ENCODE results near the gene SENP5. TPM values are rescaled to one million over a fixed set of nuclear protein-coding genes. Genes with fewer than 3 reads are reported as not detected.
"Not testable (repeated sequence)": the region's sequence is repeated elsewhere in the genome, so short reads cannot be mapped to it uniquely, and the experiment has no call there.

SENP5 gene
- total RNA-seq, 4 donors from 2014 or later = 41.1 to 60.6 (median 44.1) TPM

DNA sequence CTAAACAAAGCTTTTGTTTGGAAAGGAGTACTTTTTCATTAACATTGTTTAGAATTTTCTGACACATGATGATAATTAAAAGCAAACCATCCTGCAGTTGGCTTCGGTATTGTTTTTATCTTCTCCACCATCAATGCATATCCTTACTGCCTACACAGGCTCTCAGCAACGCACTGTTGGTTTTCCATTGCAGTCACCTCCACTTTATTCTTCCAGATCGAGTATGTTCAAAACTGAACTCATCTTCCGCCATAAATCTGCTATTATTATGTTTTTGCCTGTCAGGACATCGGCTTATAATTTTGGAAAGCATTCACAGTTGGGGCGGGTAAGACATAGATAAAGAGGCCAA is 589 bp upstream of the SENP5 start:
- WGBS, 2 donors = 36 to 48% methylated on average over 6 of the region's 6 CpGs
- TF ChIP-seq, protein P1, sequence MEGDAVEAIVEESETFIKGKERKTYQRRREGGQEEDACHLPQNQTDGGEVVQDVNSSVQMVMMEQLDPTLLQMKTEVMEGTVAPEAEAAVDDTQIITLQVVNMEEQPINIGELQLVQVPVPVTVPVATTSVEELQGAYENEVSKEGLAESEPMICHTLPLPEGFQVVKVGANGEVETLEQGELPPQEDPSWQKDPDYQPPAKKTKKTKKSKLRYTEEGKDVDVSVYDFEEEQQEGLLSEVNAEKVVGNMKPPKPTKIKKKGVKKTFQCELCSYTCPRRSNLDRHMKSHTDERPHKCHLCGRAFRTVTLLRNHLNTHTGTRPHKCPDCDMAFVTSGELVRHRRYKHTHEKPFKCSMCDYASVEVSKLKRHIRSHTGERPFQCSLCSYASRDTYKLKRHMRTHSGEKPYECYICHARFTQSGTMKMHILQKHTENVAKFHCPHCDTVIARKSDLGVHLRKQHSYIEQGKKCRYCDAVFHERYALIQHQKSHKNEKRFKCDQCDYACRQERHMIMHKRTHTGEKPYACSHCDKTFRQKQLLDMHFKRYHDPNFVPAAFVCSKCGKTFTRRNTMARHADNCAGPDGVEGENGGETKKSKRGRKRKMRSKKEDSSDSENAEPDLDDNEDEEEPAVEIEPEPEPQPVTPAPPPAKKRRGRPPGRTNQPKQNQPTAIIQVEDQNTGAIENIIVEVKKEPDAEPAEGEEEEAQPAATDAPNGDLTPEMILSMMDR (IDR thresholded peaks at IDR 0.05) = no peak
- TF ChIP-seq EP300 (IDR thresholded peaks at IDR 0.05) (no peak), POLR2A (IDR thresholded peaks at IDR 0.05) (no peak)
- no peaks in the 10 kb centered on the region for H3K27me3 ChIP-seq
- peaks cover 0 to 2% (median 0%) of the 10 kb centered on the region in 4 donors for H3K9me3 ChIP-seq
- H3K36me3 ChIP-seq = no peaks in the 10 kb centered on the region
- peak overlapping the region; percentile 67 to 97 (median 92) for H3K27ac ChIP-seq
- H3K4me1 ChIP-seq = peaks cover 0 to 38% (median 15%) of the 10 kb centered on the region in 4 donors
- H3K4me3 ChIP-seq = peak overlapping the region; percentile 48 to 100 (median 92)
- DNase-seq (ENCODE audit: low spot score in 2 of 2) = no peak

DNA sequence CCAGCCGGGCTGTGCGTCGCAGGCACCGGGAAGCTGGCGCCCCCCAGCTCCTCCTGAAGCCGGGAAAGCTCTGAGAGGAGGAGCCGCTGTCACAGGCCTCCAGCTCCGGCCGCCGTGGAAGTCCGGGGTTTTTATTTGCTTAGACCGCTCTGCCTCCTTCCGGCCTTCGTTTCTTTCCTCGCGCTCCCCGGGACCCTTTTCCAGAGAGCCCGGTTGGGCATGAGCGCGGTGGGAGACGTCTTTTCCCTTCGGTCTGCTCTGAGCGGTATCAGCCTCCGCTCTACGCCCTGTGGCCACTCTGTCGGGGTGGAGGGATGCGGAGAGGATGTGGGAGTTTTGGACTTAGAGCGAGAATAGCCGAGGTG is 559 bp downstream of the SENP5 start:
- H3K27me3 ChIP-seq = no peaks in the 10 kb centered on the region
- H3K9me3 ChIP-seq = no peaks in the 10 kb centered on the region
- peak overlapping the region; percentile 67 to 97 (median 92) for H3K27ac ChIP-seq
- 0 to 1% methylated on average over 18 to 25 of the region's 29 CpGs for whole genome bisulfite sequencing, 2 donors
- peaks cover 0 to 45% (median 15%) of the 10 kb centered on the region in 4 donors for H3K4me1 ChIP-seq
- H3K36me3 ChIP-seq = no peaks in the 10 kb centered on the region
- TF ChIP-seq, protein P1 (IDR thresholded peaks at IDR 0.05) = no peak
- no peak for TF ChIP-seq EP300 (IDR thresholded peaks at IDR 0.05)
- TF ChIP-seq POLR2A (IDR thresholded peaks at IDR 0.05) = no peak
- peak overlapping the region; percentile 89 to 100 (median 96) for H3K4me3 ChIP-seq
- DNase-seq (ENCODE audit: low spot score in 2 of 2) = no peak

DNA sequence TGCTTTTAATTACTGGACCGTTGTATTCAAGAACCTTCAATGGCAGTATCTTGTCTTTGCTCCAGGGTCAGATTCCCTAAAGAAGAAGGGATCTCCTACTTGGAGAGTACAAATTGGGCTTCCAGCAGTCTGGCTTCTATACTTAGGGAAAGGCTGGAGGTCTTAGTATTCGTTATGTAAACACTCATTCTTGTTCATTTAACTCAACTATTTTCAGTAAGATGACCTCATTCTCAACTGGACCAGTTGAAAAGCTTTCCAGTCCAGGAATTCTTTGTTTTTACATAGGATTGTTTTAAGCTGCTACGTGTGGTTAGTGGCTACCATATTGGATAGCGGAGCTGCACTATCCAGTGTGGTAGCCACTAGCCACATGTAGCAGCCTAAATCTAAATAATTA is 4.6 kb downstream of the SENP5 start:
- Histone ChIP-seq H3K27ac (no peak overlapping the region), H3K27me3 (no peaks in the 10 kb centered on the region), H3K36me3 (no peaks in the 10 kb centered on the region), H3K4me1 (peaks cover 0 to 43% (median 12%) of the 10 kb centered on the region in 4 donors), H3K9me3 (no peaks in the 10 kb centered on the region), H3K4me3 (no peak overlapping the region)
- no peak for TF ChIP-seq EP300 (IDR thresholded peaks at IDR 0.05)
- TF ChIP-seq POLR2A (IDR thresholded peaks at IDR 0.05) = no peak
- TF ChIP-seq, protein P1 (IDR thresholded peaks at IDR 0.05) = no peak
- no peak for DNase-seq (ENCODE audit: low spot score in 2 of 2)
- 73 to 80% methylated on average over 4 of the region's 4 CpGs for WGBS, 2 donors

DNA sequence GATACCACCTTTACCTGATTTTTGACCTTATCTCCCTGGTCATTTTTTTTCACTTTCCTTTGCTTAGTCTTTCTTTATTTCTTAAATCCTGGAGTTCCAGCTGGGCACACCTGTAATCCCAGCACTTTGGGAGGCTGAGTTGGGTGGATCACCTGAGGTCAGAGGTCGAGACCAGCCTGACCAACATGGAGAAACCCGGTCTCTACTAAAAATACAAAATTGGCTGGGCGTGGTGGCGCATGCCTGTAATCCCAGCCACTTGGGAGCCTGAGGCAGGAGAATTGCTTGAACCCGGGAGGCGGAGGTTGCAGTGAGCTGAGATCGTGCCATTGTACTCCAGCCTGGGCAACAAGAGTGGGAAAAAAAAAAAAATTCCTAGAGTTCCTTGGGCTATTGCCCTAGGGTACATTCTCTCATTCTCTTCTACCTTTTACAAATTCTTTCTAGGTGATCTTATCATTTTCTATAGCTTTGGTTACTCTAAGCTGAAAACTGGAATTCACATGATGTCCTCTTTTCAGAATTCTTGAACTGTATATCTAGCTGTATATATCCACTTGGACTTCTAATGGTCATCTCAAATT is 6.9 kb downstream of the SENP5 start:
- H3K4me3 ChIP-seq; DNase-seq (ENCODE audit: low spot score in 2 of 2); H3K36me3 ChIP-seq; H3K9me3 ChIP-seq; H3K27me3 ChIP-seq; H3K27ac ChIP-seq: not testable (repeated sequence)
- WGBS, 2 donors = 88 to 89% methylated on average over 7 of the region's 7 CpGs
- H3K4me1 ChIP-seq = peaks cover 0 to 43% (median 3%) of the 10 kb centered on the region in 4 donors

DNA sequence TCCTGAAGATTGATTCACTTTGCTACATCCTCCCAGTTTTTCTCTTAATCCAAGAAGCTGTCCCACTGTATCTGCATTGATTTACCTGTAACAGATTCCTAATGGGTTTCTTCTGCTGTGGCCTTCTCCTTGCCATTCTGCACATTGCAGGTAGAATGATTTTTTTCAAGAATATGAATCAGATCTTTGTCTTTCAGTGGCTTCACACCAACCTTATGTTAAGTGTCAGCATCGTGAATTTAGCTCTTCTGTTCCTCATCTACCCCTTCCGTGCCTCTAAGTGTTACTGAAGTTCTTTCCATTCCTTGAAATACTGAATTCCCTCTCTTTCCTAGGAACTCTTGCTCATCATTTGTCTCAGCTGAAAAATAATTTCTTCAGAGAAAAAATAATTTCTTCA is 7.5 kb downstream of the SENP5 start:
- no peaks in the 10 kb centered on the region for H3K36me3 ChIP-seq
- no peak overlapping the region for H3K4me3 ChIP-seq
- no peaks in the 10 kb centered on the region for H3K27me3 ChIP-seq
- no peak overlapping the region for H3K27ac ChIP-seq
- H3K9me3 ChIP-seq = no peaks in the 10 kb centered on the region
- TF ChIP-seq, protein P1 (IDR thresholded peaks at IDR 0.05) = no peak
- no peak for TF ChIP-seq EP300 (IDR thresholded peaks at IDR 0.05)
- TF ChIP-seq POLR2A (IDR thresholded peaks at IDR 0.05) = no peak
- 71 to 87% methylated on average over 2 of the region's 2 CpGs for WGBS, 2 donors
- peaks cover 0 to 36% (median under 1%) of the 10 kb centered on the region in 4 donors for H3K4me1 ChIP-seq
- no peak for DNase-seq (ENCODE audit: low spot score in 2 of 2)

All from tibial nerve (tissue), 4 donors.